Activated CD4-positive, alpha-beta T cell treated with anti-CD3 and anti-CD28 coated beads for 1 hour (primary cell): Measurements from ENCODE around the gene SOBP.

Experiments used
- DNase-seq: peaks from one replicate; pipeline ENCODE4 v3.0.0-alpha.2; 2020

Gene SOBP

GRCh38 chr6:107592806-107593205 lies 102.9 kb downstream of the SOBP start:
- DNase-seq: no peak

DNA sequence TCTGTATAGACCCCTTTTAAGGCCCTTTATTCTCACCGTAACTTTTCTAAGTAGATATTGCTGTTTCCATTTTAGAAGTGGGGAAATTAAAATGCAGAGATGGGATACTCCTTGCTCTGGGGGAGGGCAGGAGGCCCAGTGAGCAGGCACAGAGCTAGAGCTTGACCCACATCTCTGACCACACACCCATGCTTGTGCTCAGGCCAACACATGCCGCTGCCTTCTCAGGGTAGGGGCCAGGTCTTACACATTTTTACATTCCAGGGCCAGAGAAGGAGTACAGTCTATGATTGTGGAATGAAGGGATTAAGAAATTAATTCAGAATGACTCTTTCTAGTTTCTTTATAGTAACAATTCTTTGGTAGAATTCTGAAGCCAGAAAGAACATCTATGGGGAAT lies 104.8 kb downstream of the SOBP start:
- no peak for DNase-seq

DNA sequence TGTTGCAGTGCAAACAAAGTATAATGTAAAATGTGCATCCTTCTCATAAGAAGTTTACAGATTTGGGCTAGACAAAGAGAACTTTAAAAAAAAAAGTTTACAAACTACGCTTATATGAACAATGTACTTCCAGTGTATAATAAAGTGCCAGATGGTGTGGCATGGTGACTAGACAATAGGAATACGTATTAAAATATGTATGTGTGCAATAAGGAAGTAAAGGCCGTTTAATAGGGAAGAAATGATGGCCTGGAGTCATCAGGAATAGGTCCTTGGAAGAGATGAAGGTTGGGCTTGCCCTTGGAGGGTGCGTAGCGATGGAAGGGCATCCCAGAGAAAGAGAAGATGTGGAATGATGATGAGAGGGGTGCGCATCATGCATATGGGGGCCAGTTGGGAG lies 108.2 kb downstream of the SOBP start:
- no peak for DNase-seq

GRCh38 chr6:107599043-107599442 lies 109.1 kb downstream of the SOBP start:
- no peak for DNase-seq

DNA sequence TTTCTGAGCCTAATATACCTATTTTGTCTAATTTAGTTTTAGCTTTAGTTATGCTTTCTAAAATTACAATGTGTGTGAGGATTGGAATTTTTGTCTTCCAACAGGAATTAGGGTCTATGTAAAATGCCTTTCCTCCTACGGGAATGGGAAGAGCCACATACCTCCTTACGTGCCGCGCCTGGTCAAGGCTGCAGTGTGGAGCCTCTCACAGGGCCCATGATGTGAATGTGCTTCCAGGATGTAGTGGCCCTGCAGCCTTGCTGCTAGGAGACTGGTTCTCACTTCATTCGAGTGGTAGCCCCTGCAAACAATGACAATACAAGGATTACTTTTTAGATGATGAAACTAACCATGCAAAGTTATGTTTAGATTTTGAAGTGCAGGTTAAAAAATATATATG lies 110.2 kb downstream of the SOBP start:
- no peak for DNase-seq

DNA sequence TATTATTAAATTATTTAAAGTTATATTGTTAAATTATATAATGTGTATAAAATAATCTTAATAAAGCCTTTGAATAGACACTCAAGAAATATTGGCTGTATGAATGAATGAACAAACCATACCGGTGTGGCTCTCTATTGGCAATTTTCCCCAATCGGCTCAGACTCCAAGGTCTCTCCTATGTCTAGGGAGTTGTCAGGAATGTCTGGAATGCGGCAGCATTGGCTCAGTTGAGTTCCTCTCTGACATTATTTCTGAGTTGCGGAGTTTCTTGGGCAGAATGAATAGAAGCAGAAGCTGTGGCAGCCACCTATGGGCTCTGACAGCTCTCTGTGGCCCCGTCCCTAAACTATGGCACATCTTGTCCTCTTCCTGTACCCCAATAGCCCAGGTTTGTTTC lies 111.0 kb downstream of the SOBP start:
- DNase-seq: no peak

DNA sequence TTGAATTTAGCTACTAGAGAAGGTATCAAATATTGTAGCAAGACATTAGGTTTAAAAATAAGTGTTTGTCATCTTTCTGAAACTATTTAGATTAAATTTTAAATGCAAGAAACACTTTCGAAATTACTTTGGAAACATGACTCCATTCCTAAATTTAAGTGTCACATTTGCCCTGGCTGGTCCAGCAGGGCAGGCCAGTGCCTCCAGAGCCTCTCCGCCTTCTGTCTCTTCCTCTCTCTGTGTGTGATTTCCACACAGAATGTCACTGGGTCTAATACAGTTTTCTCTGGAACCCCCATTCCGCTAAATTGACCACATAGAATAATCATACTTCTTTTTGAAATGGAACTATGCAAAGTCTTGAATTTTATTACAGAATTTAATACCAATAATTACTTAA lies 111.5 kb downstream of the SOBP start:
- DNase-seq: no peak

GRCh38 chr6:107602321-107603005 lies 112.5 kb downstream of the SOBP start:
- no peak for DNase-seq

DNA sequence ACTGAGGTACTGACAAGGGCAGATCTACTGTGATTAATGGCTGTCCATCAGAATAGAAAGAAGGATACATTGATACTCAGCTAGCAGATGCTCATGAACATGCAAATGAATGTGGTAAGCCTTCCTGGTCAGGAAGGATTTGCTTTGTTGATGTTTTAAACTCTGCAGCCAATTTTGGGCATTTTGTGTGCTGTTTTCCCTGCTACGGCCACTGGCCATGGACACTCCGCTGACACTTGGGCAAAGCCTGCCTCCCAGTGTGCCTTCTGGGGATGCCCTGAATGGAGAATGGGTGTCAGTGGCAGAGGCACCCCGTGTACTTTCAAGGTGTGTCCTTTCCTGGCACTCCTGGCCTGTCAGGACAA lies 113.1 kb downstream of the SOBP start:
- DNase-seq: no peak

GRCh38 chr6:107604549-107604948 lies 114.6 kb downstream of the SOBP start:
- no peak for DNase-seq

- DNase-seq: no peak
Observed at GRCh38 chr6:107606407-107606806, 116.5 kb downstream of the SOBP start.

DNA sequence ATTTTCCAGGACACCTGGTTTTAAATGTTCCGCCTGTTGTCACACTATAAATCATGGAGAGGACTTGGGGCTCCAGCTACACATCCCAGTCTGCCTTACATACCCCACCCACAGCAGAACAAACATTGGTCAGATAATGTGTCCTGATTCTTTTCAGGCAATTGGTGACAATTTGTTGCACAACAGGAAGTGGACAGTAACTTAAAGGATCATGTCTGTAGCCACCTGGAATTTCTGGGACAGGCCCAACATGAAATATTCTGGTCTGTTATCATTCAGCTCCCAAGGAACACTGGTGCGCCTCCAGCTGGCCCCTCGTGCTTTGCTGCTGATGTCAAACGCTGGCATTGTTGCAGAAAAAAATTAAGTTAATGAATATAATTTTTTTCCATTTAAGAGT lies 117.2 kb downstream of the SOBP start:
- no peak for DNase-seq

DNA sequence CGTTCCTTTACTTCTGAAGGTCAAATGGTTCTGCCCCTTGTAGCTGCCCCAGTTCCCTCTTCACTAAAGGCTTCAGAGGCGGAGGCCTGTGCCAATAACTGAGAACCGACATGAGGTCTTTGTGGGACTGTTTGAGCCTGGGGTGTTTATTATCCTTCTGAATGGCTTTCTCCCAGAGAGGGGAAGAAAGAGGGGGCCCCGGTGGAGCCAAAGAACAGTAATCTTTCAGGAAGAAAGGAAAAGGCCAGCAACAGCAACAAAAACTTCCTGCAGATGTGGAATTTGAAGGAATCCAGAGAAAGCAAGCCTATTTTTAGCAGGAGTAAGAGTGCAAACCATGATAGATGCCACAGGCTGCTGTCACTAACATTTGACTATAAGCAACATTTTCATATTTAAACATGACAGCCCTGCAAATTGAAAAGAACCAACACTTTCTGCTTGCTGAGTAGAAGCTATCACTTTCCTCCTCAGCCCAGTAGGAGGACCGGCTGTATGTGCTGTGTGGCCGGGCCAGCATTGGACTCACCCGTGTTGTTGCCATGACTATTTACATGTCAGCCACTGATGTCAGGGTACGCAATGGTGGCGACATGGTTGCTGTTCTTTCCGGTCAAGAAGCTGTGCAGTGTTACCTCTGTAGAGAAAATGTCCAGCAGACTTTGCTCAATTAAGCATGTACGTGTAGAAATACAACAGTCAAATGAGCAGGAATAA lies 121.3 kb downstream of the SOBP start:
- DNase-seq: no peak

- DNase-seq: no peak
Observed at GRCh38 chr6:107612762-107613415, 123.0 kb downstream of the SOBP start.

- DNase-seq: no peak
Observed at GRCh38 chr6:107613651-107614379, 123.9 kb downstream of the SOBP start.

GRCh38 chr6:107614828-107615227 lies 124.9 kb downstream of the SOBP start:
- DNase-seq: no peak

- DNase-seq: no peak
Observed at GRCh38 chr6:107616775-107617174, 126.9 kb downstream of the SOBP start.

DNA sequence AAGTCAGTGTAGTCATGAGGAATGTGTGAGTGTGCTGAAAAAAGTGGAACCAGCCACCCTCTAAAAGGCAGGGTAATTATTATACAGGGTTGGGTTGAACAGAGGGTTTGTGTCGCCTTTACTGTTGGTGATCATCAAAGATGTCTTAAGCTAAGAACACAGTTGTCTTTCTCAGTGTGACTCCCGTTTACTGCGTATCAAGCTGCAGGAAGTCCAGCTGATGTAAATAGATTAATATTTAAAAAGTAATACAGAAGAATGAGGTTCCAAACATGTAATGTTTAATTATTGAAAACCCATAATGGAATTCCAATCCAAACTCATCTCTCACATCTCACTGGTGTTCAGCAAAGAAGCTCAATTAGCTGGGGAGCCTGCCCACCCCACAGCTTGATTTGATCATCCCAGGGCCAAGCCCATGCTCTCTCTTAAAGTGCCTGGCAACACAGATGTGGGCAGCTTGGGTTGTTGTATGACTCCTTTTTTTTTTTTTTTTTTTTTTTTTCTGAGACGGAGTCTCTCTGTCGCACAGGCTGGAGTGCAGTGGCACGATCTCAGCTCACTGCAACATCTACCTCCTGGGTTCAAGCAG lies 127.5 kb downstream of the SOBP start:
- DNase-seq: no peak

DNA sequence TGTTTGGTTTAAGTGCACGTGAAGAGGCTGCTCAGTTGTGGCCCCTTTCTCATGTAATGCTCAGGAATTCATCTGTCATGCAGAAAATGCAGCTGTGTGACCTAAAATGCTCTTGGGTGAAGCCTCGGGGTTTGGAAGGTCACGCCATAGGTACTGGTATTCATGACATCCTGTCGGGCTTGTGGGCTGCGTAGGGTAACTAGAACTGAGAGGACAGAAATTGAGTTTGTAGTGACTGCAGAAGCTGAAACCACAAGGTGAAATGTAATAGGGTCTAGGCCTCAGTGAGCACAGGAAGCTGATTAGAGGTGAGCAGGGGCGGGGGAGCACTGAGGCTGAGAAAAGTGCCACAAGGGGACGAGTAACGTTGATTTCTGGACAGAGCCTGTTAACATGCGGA lies 128.8 kb downstream of the SOBP start:
- peak; percentile 10 for DNase-seq

DNA sequence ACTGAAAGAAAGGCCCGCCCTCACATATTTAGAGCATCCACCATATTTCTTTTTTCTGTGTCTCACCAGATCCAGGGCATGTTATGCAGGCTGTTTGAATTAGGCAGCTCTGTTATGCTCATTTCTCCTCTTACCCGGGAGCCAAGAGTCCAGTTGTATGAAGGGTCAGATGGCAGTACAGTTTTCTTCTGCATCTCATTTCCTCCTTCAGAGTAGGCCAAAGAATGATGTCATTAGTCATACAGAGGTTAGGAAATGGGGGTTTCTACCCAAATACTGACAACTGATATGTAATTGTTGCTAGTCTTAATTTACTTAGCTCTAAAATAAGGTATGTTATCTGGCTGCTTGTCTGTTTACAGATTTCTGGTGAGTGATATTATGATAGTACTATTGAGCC lies 130.8 kb downstream of the SOBP start:
- no peak for DNase-seq

DNA sequence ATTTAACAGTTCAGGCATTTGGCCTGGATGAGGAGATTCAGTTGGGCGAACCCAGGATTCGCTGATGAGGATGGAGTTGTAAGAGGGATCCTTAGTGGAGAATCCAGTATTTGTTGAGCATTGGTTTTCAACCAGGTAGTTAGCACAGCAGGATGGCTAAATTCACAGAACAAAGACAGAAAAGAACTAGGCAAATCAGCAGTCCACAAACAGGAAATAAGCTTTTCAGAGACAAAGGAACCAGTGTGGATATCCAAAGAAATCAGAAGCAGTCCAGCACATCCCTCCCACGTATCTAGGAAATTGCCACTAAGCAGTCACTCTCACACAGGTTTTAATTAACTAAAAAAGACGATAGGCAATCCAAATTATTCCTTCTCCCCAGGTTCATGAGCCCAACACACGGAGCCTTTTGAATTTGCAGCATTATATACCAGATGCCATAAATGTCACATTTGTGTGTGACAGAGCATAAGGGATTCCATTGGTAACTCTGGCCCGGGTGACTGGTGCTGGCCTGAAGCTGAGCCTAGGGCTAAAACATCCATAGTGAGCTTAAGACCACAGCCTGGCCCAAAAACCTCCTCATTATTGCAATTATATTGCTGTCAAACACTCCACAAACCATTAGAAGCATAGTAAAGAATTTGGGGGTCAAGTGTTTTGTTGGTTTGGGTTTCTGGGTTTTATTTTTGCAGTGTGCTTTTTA lies 131.5 kb downstream of the SOBP start:
- DNase-seq: no peak

DNA sequence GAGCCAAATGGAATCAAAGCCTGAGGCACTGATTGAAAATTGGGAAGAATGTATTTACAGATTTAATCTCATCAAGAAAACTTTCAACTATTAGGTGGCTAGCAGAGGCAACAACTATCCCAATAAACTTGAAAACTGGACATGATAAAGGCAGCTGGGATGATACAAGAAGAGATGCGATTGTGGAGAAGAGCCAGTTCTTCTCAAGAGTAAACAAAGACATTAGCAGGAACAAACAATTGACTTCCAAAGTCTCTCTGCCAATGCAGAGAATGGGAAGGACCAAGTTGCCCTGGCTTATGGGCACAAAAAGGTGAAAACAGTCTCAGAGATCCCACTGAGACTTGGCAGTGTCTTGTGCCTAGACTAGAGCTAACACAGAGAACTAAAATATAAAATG lies 132.4 kb downstream of the SOBP start:
- no peak for DNase-seq

DNA sequence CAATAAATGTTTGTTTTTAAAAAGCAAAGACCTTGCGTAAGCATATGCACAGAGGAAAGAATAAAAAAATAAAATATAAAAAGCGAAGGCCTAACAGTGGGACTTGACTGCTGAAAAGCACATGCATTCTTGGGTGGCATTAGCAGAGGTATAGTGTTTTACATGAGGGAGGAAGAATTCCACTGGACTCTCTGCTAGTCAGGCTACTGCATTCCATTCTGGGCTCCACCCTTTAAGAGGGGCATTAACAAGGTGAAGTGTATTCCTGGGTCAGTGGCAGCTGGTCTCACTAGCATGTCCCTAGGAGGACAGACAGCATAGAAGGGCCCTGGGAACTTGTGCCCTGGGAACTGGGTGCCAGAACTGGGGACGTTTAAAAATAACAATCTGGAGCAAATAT lies 134.1 kb downstream of the SOBP start:
- no peak for DNase-seq
